Tibial nerve (tissue), 3 donors: ENCODE data around the gene ZNF134.

ENCODE experiments used
- CTCF ChIP-seq, 5 experiments: fragments of 200-600 bp in 3 of 5; fragments of 450-650 bp in 2 of 5; sonication (generic) in 3 of 5; IDR thresholded peaks; one replicate each; pipeline ENCODE4 v1.5.1; 2016 to 2019; ENCODE audit warnings: antibody characterized with exemption in 5 of 5, mild to moderate bottlenecking in 3 of 5, moderate library complexity in 2 of 5
- POLR2A ChIP-seq, 2 donors: fragments of 450-650 bp; IDR thresholded peaks; one replicate each; pipeline ENCODE4 v1.6.1; 2017; ENCODE audit warnings: antibody characterized with exemption in 2 of 2, mild to moderate bottlenecking in 2 of 2, moderate library complexity in 2 of 2

- TF ChIP-seq CTCF (IDR thresholded peaks at IDR 0.05) (no peak), POLR2A (IDR thresholded peaks at IDR 0.05) (no peak)
Observed at GRCh38 chr19:57648331-57649003, 34.4 kb downstream of the ZNF134 start.
